Measurements from ENCODE around the gene GNG4. TPM values are rescaled to one million over a fixed set of nuclear protein-coding genes. Genes with fewer than 3 reads are reported as not detected.
"Not testable (repeated sequence)": the region's sequence is repeated elsewhere in the genome, so short reads cannot be mapped to it uniquely, and the experiment has no call there.

Gene GNG4
- total RNA-seq, 1 donor: 7.3 TPM

GRCh38 chr1:235545292-235545930, 104.2 kb downstream of the GNG4 start:
- no peak for TF ChIP-seq CTCF (IDR thresholded peaks at IDR 0.05; ENCODE audit: insufficient read depth, low read depth, low read length)

GRCh38 chr1:235542845-235543244, 106.7 kb downstream of the GNG4 start:
- not testable (repeated sequence) for DNase-seq (ENCODE audit: low read depth); H3K4me3 ChIP-seq (ENCODE audit: low read depth, low read length)

More at GRCh38 chr1:235545292-235545930, 104.2 kb downstream of the GNG4 start:
- H3K4me3 ChIP-seq (ENCODE audit: low read depth, low read length): no peak overlapping the region
- DNase-seq (ENCODE audit: low read depth): no peak

- no peak for TF ChIP-seq CTCF (IDR thresholded peaks at IDR 0.05; ENCODE audit: insufficient read depth, low read depth, low read length)
- DNase-seq (ENCODE audit: low read depth): no peak
- no peak overlapping the region for H3K4me3 ChIP-seq (ENCODE audit: low read depth, low read length)
These were observed 116.0 kb downstream of the GNG4 start for GRCh38 chr1:235533476-235534168.

GRCh38 chr1:235532360-235532759, 117.2 kb downstream of the GNG4 start:
- no peak overlapping the region for H3K4me3 ChIP-seq (ENCODE audit: low read depth, low read length)
- no peak for TF ChIP-seq CTCF (IDR thresholded peaks at IDR 0.05; ENCODE audit: insufficient read depth, low read depth, low read length)
- peak; percentile 58 for DNase-seq (ENCODE audit: low read depth)

DNA sequence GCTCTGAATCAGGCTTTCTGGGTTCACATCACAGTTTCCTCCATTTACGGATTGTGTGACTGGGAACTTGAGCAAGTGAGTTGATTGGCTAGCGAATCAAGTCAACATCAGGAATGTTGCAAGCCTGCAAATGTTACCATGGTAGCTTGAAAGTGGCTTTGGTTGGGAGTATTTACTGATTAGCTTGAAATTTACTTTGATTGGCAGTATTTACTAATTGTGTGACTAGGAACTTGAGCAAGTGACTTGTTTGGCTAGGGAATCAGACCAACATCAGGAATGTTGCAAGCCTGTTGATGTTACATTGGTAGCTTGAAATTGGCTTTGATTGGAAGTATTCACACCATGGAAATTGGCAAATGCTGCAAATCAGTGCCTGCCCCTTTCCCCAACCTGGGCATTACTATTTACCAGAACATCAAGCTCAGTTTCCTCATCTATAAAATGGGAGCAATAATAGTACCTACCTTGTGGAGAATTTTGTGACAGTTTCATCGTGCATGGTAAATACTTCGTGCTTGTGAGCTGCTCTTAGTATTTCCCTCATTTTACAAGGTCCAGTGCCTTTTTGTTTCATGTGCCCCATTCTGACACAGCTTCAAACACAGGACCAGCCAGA, 122.3 kb downstream of the GNG4 start:
- no peak for TF ChIP-seq CTCF (IDR thresholded peaks at IDR 0.05; ENCODE audit: insufficient read depth, low read depth, low read length)
- no peak overlapping the region for H3K4me3 ChIP-seq (ENCODE audit: low read depth, low read length)
- DNase-seq (ENCODE audit: low read depth): no peak

- DNase-seq (ENCODE audit: low read depth): no peak
- no peak overlapping the region for H3K4me3 ChIP-seq (ENCODE audit: low read depth, low read length)
- TF ChIP-seq CTCF (IDR thresholded peaks at IDR 0.05; ENCODE audit: insufficient read depth, low read depth, low read length): no peak
These were observed 124.3 kb downstream of the GNG4 start for GRCh38 chr1:235525314-235525713.

DNA sequence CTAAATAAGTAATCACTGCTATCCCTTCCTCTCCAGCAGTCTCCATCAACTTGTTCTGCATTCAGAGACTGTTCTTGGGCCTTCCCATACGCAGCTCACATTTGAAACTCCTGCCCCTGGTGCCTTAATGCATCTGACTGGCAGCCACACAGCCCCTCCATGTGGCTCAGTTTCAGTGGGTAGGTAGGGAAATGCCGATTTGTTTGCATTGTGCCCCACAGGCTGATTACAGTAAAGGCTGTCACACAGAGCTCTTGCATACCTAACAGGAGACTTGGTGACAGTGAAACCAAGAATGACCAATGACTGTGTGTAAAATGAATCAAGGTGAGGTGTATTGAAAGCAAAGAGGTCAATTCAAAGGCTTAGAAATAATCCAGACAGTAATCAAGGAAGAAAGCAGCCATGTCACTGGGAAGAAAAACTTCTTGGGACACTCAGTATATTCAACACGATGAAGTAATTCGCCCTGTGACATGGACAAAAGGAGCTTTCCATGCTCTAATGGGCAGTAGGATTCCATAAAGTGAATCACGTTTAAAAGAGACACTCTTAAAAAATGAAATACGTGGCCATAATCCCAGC, 132.6 kb downstream of the GNG4 start:
- no peak overlapping the region for H3K4me3 ChIP-seq (ENCODE audit: low read depth, low read length)
- no peak for DNase-seq (ENCODE audit: low read depth)
- no peak for TF ChIP-seq CTCF (IDR thresholded peaks at IDR 0.05; ENCODE audit: insufficient read depth, low read depth, low read length)
